Mononuclear cell (primary cell): ENCODE results near the gene ROBO2. TPM values are rescaled to one million over a fixed set of nuclear protein-coding genes. Genes with fewer than 3 reads are reported as not detected.

ENCODE experiments used
- H3K27me3 ChIP-seq: 2 replicates; pipeline ENCODE4 v1.6.0; 2011; ENCODE audit warnings: low read length, control low read depth; ENCODE audit not compliant: insufficient read depth
- H3K4me1 ChIP-seq: 2 replicates; pipeline ENCODE4 v1.5.1; 2011; ENCODE audit warnings: mild to moderate bottlenecking, low read length, control low read depth; ENCODE audit not compliant: insufficient read depth
- H3K4me3 ChIP-seq: 2 replicates; pipeline ENCODE4 v1.5.1; 2011; ENCODE audit warnings: mild to moderate bottlenecking, low read length, moderate library complexity
- H3K9me3 ChIP-seq: 2 replicates; pipeline ENCODE4 v1.5.1; 2011; ENCODE audit warnings: low read depth, mild to moderate bottlenecking, control low read depth, low read length
- total RNA-seq: library from RNA; depleted of rRNA; stranded (reverse); fragments of >200 nt; gene quantifications from one replicate; pipeline ENCODE4 v1.2.3, GENCODE V29; 2012

ROBO2 gene
- total RNA-seq, 1 donor, result under 0.01 TPM

DNA sequence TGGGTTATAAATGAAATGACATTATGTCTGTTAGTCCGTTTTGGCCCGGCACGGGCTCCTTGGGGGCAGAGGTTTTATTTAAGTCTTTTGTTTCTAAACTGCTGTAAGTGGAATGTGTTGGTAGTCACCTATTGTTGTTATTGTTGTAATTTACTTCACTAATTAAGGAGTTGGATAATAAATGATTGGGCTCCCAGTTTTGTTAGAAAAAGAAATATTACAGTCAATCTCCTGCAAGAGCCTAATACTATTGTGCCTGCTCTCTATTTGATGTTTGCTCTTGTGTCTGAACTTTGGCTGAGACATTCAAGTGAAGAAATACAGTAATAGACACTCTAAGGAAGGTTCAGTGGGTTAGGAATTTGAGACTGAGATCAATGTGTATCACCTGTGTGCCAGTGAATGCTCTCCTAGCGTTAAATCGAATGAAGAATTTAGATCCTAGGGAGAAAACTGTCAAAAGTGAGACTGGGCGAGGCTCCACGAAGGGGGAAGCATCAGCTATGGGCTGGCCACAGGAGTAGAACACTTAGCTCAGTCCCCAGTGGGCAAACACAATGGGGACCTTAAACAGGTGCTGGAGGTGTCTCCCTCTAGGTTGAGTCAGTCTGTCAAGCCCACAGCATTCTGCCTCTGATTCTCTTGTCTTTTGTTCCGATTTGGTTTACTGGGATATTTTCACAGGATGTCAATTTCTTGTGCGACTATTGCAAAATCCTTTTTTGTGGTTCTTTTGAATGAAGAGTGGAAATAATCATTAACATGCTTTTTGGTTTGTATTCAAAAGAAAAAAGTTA, 1.2 kb downstream of the ROBO2 start:
- Histone ChIP-seq H3K27me3 (peaks cover 37% of the 10 kb centered on the region), H3K4me3 (no peak overlapping the region), H3K9me3 (no peaks in the 10 kb centered on the region), H3K4me1 (no peaks in the 10 kb centered on the region)

- H3K4me1 ChIP-seq, result no peaks in the 10 kb centered on the region
- no peak overlapping the region for H3K4me3 ChIP-seq
- peaks cover 37% of the 10 kb centered on the region for H3K27me3 ChIP-seq
- H3K9me3 ChIP-seq, result no peaks in the 10 kb centered on the region
Measured at GRCh38 chr3:77041811-77042210, 1.9 kb downstream of the ROBO2 start.

GRCh38 chr3:77042343-77042742, 2.4 kb downstream of the ROBO2 start:
- H3K9me3 ChIP-seq, result no peaks in the 10 kb centered on the region
- no peak overlapping the region for H3K4me3 ChIP-seq
- H3K4me1 ChIP-seq, result no peaks in the 10 kb centered on the region
- H3K27me3 ChIP-seq, result peaks cover 36% of the 10 kb centered on the region

- Histone ChIP-seq H3K4me3 (no peak overlapping the region), H3K4me1 (no peaks in the 10 kb centered on the region), H3K27me3 (peaks cover 31% of the 10 kb centered on the region), H3K9me3 (no peaks in the 10 kb centered on the region)
Measured at GRCh38 chr3:77042882-77043281, 3.0 kb downstream of the ROBO2 start.

GRCh38 chr3:77045686-77046085, 5.8 kb downstream of the ROBO2 start:
- H3K27me3 ChIP-seq, result peaks cover 9% of the 10 kb centered on the region
- no peaks in the 10 kb centered on the region for H3K9me3 ChIP-seq
- H3K4me3 ChIP-seq, result no peak overlapping the region
- no peaks in the 10 kb centered on the region for H3K4me1 ChIP-seq

DNA sequence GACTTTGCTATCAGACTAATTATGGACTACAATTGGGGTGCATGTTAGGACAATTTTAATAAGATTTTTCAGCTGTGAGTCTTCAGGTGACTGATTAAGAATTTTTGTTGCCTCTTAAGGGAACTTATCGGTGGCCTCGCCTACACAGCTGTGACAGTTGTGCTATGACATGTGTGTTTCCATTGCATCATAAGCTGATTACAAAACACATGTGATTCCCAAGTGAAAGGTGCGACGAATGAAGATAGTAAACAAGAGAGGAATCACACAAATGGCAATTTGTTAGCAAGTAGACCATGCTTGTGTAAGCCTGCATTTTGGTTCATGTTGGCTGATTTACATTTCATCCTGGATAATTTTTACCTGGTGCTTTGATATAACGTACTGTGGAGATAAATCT, 8.3 kb downstream of the ROBO2 start:
- Histone ChIP-seq H3K4me1 (no peaks in the 10 kb centered on the region), H3K4me3 (no peak overlapping the region), H3K9me3 (no peaks in the 10 kb centered on the region), H3K27me3 (no peaks in the 10 kb centered on the region)

DNA sequence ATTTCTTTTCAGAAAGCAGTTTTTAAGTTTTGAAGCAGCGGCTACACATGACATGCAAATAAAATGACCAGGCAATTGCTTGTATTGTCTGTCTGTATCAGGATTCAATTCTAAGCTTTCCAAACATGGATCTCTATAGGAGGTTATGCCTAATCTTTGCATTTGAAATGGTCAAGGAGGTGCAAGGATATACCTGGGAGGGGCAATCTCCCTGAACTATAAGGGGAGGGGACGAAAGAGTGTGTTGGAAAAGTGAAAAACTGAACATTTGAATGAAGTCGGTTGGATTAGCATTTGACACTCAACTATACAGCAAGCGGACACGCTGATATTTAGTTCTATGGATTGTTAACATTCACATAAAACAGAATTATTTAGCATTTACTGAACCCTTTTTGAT, 11.7 kb downstream of the ROBO2 start:
- H3K27me3 ChIP-seq, result no peaks in the 10 kb centered on the region

DNA sequence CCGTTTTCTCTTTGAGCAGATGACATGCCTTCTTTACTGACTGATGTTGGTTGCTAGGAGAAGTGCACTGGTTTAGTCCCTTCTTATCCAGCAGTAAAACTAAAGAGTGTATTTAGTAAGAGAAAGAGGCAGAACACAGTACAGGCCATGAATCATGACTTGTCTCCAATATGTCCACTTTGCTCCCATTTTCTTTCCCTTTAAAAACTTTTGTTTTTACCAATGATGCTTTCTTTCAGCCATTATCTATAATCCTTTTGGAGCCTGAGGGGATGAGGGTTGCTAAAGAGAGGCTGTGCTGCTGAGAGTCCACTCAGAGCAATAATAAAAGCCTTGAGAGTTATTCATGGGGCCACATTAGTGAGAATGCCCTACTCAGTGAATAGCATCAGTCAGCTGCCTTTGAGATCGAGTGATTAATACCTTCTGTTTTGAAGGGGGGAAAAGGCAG, 12.2 kb downstream of the ROBO2 start:
- no peaks in the 10 kb centered on the region for H3K9me3 ChIP-seq
- H3K4me1 ChIP-seq, result no peaks in the 10 kb centered on the region
- H3K27me3 ChIP-seq, result no peaks in the 10 kb centered on the region
- H3K4me3 ChIP-seq, result no peak overlapping the region

More for the DNA sequence above, 11.7 kb downstream of the ROBO2 start:
- Histone ChIP-seq H3K4me3 (no peak overlapping the region), H3K9me3 (no peaks in the 10 kb centered on the region), H3K4me1 (no peaks in the 10 kb centered on the region)

- H3K9me3 ChIP-seq, result no peaks in the 10 kb centered on the region
- H3K27me3 ChIP-seq, result no peaks in the 10 kb centered on the region
- no peak overlapping the region for H3K4me3 ChIP-seq
- H3K4me1 ChIP-seq, result no peaks in the 10 kb centered on the region
Measured at GRCh38 chr3:77052733-77053670, 13.1 kb downstream of the ROBO2 start.

- Histone ChIP-seq H3K4me1 (no peaks in the 10 kb centered on the region), H3K9me3 (no peaks in the 10 kb centered on the region), H3K4me3 (no peak overlapping the region), H3K27me3 (no peaks in the 10 kb centered on the region)
Measured at GRCh38 chr3:77053795-77054194, 13.9 kb downstream of the ROBO2 start.

DNA sequence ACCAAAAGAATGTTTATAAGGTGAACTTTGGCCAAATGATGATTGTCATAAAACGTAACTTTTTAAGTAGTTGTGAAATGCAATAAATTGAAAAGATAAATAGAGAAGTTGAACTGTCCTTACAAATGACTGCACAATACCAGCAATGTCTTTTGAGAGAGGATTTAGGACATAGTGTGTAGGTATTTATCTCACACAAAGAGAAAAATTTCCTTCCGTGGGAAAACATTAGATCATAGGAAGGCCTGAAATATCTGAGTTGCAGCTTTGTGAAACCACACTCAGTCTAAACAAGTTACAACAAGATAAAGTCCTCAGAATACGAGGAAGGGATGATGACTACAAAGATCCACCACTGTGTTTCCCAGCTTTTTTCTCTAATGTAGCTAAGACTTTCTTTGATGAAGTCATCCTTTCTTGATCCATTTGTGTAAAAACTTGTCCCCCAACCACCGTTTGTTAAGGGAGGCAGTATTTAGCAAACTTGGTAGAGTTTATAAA, 16.0 kb downstream of the ROBO2 start:
- Histone ChIP-seq H3K27me3 (no peaks in the 10 kb centered on the region), H3K4me1 (no peaks in the 10 kb centered on the region), H3K9me3 (no peaks in the 10 kb centered on the region), H3K4me3 (no peak overlapping the region)

- Histone ChIP-seq H3K27me3 (no peaks in the 10 kb centered on the region), H3K9me3 (no peaks in the 10 kb centered on the region), H3K4me3 (no peak overlapping the region), H3K4me1 (no peaks in the 10 kb centered on the region)
Measured at GRCh38 chr3:77059354-77059753, 19.5 kb downstream of the ROBO2 start.

DNA sequence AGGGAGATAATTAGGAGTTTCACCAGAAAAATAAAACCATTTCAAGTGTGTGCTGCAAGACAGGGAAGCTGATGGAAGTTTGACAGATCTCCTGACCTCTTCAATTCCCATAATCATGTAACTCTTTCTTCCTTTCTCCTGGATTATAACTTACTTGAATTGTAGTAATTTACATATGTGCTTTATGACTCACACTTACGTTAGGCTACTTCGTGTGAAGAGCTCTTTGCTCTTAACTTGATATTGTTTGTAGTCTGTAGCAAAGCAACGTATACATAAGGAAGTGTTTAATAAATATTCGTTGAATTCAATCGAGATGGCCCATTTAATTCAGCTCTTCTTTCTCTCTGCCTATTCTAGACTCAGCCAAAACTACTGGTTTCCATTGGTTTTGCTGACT, 23.5 kb downstream of the ROBO2 start:
- H3K9me3 ChIP-seq, result no peaks in the 10 kb centered on the region

GRCh38 chr3:77065750-77066149, 25.9 kb downstream of the ROBO2 start:
- no peaks in the 10 kb centered on the region for H3K9me3 ChIP-seq
- no peaks in the 10 kb centered on the region for H3K4me1 ChIP-seq
- H3K4me3 ChIP-seq, result no peak overlapping the region
- H3K27me3 ChIP-seq, result no peaks in the 10 kb centered on the region

More for the DNA sequence above, 23.5 kb downstream of the ROBO2 start:
- no peaks in the 10 kb centered on the region for H3K27me3 ChIP-seq
- H3K4me1 ChIP-seq, result no peaks in the 10 kb centered on the region
- H3K4me3 ChIP-seq, result no peak overlapping the region

DNA sequence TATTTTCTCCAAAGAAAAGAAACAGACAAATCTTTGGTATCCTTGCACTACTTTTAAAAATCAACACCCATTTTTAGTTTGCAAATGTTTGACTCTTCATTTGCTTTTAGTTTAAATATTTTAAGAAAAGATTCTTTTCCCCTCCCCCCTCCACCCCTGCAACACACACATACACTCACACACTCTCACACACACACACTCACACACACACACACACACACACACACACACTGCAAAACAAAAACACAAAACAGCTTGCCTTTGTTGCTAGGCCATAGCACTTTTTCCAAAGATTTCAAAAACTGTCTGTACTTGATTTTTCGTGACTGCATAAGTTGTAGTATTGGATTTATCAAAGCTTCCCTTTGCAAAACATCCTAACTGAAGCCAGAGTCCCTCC, 26.9 kb downstream of the ROBO2 start:
- no peaks in the 10 kb centered on the region for H3K4me1 ChIP-seq
- no peaks in the 10 kb centered on the region for H3K9me3 ChIP-seq
- H3K27me3 ChIP-seq, result no peaks in the 10 kb centered on the region

More for the DNA sequence above, 26.9 kb downstream of the ROBO2 start:
- H3K4me3 ChIP-seq, result no peak overlapping the region
